GM21360 (cell line): ENCODE data around the gene SLC6A20.
"Not testable (repeated sequence)": the region's sequence is repeated elsewhere in the genome, so short reads cannot be mapped to it uniquely, and the experiment has no call there.

Experiments used
- ATAC-seq: cut with Tn5 transposase; IDR thresholded peaks from one replicate; pipeline ENCODE4 v1.9.1; 2021; ENCODE audit warnings: mild to moderate bottlenecking, moderate library complexity; ENCODE audit not compliant: unreplicated experiment

Gene SLC6A20

DNA sequence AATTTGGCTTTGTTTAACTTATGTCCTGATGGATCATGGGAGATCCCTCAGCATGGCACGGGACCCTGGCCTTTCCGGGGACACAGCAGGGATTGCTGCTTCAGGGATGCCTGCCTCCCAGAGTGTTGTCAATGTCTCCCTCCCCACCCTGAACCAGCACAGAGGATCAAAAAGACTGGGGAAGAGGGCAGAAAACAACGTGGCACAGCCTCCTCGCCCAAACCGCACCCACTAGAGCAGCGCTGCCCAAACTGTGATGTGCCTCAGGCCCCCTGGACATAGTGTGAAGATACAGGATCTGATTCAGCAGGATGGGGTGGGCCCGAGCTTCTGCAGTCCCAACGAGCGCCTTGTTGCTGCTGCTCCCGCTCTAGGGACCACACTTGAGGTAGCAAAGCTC, 34.5 kb downstream of the SLC6A20 start:
- ATAC-seq: no peak

GRCh38 chr3:45760878-45761711, 35.2 kb downstream of the SLC6A20 start:
- no peak for ATAC-seq

DNA sequence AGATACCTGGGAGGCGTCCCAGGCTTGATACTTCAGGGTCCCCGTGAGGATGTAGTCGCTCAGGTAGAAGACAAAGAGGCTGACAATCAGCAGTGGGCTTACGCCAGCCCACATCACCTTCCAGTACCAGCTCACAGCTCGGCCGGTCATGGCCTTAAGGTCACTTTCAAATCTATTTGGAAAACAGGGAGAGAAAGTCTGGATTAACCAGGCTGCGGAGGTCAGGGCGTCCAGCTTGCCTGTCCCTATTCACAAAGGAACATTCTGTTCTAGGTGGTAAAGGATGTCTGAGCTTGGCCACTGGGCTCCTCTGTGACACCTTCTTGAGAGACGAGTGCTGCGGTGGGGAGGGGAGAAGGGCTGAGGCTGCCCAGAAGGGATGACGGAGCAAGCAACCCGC, 36.5 kb downstream of the SLC6A20 start:
- no peak for ATAC-seq

DNA sequence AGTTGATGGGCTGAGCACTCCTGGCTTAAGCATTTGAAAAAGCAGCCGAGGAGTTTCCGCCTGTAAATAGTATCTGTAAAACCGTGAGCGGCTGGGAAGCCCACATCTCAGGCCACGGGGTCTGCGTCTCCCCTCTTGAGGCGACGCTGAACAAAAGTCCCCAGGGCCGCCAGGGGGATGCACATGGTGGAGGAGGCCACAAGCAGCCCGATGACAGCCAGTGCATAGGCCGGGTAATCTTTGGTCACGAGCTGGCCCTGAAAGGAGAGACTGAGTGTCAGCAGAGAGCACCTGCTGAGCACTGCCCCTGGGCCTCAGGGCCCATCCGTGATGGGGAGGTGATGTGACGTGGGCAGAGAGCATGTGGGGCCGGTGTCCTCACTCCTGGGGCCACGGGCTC, 37.5 kb downstream of the SLC6A20 start:
- ATAC-seq: no peak

DNA sequence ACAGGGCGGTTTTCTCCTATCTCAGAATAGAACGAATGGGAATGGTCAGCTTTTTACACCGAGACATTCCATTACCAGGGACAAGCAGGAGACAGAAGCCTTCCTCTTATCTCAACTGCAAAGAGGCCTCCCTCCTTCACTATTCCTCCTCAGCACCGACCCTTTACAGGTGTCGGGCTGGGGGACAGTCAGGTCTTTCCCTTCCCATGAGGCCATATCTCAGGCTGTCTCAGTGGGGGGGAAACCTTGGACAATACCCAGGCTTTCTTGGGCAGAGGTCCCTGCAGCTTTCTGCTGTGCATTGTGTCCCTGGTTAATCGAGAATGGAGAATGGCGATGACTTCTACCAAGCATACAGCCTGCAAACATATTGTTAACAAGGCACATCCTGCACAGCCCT, 39.2 kb downstream of the SLC6A20 start:
- ATAC-seq: not testable (repeated sequence)

- ATAC-seq: no peak
These were observed 40.3 kb downstream of the SLC6A20 start for GRCh38 chr3:45756055-45756454.

GRCh38 chr3:45754461-45754860, 41.9 kb downstream of the SLC6A20 start:
- ATAC-seq: no peak

DNA sequence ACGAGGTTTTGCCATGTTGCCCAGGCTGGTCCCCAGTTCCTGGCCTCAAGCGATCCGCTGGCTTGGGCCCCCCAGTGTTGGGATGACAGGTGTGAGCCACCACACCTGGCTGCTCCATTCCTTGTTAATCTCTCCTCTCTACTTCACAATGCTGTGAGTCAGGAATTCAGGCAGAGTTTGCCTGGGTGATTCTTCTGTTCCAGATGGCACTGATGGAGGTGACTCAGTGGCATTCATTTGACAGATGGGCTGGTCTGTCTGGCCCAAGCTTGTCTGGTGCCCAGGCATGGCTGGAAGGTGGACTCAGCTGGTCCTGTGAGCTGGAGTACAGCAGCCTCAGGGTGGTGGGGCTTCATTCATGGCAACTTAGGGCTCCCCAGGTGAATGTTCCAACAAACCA, 43.2 kb downstream of the SLC6A20 start:
- ATAC-seq: no peak

DNA sequence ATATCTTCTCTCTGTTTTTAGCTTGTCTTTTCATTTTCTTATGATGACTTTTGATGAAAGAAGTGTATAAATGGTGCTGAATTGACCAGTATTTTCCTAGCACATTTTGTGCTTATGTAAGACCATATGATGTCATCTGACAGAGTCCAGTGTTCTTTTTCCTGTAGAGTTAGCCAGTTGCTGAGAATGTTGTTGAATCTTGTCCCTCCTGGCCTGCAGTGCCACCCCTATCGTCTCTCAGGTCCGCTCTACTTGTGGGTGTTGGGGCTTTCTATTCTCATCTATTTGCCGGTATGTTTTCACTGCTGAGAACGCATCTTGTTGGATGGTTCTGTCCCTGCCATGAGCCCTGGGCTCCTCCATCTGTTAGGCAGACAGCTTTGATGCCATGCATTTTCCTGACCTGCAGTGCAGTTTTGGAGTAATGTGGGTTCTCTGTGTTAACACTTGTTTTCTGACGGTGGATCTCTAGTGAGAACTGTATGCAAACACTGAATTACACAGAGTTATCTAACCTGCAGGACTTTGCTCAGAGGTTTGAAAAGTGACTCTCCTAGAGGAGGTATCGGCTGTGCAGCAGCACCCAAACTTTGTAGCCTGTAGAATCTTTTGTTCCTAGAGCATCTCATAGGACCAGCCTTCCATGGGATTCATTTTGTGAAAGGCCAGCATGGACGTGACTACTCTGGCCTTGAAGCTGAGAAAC, 44.6 kb downstream of the SLC6A20 start:
- ATAC-seq: no peak

GRCh38 chr3:45749880-45750279, 46.5 kb downstream of the SLC6A20 start:
- ATAC-seq: no peak

GRCh38 chr3:45749036-45749600, 47.2 kb downstream of the SLC6A20 start:
- not testable (repeated sequence) for ATAC-seq

DNA sequence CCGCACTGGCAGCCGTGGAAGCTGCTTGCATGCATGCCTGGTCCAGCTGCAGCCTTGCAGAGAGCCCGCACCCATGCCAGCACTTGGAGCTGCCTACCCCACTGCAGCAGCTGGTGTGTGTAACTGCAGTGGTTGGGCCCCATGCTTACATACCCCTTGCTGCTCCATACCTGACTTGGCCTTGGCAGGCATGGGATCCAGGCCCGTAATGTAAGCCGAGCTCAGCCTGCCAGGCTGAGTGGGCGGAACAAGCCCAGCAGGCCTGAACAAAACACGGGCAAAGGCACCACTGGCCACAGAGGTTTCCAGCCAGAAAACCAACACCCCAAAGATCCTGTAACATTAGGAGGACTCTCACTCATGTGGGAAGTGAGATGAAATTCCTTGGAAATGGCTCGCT, 48.3 kb downstream of the SLC6A20 start:
- ATAC-seq: no peak

DNA sequence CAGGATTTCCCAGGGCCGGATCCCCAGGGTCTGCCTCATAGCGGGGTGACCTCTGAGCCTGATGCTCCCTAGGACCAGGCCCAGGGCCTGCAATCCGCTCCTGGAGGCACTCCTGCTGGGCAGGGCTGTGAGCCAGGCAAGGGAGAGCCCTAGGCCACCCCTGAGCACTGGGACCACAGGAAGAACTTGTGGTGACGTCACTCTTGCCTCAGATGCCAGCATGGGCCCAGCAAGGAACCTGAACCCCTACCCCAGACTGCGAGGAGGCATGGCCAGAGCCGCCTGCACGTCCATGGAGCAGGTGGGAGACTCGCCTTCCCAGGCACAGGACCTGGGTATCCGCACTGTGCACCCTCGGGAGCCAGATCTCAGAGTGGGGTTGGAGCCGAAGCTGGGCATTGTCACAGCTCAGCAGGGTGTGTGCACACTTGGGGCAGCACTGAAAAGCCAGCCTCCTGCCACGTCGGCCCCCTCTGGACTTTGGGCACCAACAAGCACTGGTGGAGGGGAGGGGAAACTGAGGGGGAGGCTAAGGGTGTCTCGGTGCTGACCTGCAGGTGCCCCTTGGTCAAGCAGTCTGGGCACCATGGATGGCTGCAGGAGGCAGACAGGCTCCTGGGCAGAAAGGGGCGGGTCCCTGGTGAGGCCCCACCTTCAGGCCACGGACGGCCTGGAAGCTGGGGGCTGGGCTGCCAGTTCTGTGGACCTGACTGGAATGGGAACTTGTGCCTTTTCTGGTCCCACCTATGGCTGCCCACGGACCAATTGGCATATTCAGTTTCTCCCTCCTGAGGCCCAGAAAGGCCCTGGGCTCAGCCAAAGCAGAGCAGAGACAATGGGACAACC, 49.3 kb downstream of the SLC6A20 start:
- no peak for ATAC-seq

DNA sequence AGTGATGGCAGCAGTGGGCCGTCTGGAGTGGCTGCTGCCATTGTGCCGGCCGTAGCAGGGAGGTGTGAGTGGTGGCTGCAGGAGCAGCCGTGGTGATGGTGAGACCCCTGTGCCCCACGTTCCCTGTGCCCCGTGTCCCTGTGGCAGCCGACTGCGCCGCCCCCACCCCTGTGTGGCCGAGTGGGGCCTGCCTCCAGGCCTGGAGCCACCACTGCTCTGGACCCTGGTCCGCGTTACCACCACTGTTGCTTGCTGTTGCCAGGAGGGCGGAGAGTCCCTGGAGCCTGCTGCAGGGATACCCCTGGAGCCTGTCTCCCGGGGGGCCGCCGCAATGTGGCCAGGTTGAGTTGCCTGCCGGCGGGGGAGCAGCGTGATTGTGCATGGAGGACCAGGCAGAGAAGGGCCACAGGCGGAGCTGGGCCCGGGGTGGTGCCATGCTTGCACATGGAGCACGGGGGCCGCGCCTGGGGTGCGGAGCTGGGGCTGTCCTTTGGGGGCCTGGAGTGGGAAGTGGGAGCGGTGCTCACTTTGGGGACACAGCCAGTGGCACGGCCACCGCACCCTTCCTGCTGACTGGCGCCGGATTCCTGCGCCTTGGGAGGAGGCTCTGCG, 50.1 kb downstream of the SLC6A20 start:
- no peak for ATAC-seq

DNA sequence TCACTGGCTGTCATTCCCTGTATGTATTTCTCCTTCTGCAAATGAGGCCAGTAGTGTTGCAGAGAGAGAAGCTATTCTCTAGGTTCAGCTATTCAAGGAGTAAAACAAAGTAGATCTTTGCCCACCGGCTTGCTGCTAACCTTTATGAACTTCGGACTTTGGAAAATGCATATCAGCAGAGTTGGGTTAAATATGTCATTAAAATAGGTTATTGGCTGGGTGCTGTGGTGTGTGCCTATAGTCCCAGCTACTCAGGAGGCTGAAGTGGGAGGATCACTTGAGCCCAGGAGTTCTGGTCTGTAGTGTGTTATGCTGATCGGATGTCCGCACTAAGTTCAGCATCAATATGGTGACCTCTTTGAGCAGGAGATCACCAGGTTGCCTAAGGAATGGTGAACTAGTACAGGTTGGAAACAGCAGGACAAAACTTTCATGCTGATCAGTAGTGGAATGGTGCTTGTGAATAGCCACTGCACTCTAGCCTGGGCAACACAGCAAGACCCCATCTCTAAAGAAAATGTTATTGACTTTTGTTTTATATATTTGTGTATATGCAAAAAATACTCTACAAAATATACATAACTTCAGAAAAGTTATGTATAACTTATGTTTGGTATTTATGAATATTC, 53.8 kb downstream of the SLC6A20 start:
- ATAC-seq: no peak

- no peak for ATAC-seq
These were observed 54.4 kb downstream of the SLC6A20 start for GRCh38 chr3:45741742-45742460.

- no peak for ATAC-seq
These were observed 55.1 kb downstream of the SLC6A20 start for GRCh38 chr3:45741247-45741646.

DNA sequence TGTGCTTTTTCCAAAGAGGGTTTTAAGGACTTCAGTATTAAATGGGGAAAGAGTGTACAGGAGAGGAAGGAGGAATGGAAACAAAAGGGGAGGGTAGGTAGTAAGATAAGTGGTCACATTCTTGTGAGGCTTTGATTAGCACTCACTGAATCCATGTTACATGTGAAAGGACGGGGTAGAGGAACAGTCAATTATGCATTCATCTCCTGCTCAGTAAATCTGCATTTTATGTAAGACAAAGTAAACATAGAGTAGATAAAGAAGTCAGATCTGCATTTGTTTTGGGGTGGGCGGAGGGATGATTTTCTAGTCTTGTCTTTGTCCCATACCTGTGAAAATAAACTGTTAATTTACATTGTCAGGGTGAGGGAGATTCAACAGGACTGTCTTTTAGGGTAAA, 56.3 kb downstream of the SLC6A20 start:
- ATAC-seq: no peak

DNA sequence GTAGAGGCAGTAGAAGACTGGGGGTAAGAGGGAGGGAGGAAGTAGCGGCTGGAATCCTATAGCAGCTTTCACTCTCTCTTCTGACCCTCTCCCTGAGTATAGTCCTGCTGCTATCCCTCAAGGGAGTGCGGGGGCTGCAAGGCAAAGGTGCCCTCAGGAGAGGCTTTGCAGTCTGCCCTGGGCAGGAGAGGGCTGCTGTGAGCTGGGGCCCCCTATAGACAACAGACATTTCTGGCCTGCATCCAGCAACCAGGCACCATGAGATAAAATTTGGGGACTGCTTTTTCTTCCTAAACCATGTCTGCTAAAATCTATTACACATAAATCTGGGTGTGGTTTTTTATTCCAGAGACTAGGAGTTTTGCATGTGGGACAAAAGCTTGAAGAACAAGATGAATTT, 59.1 kb downstream of the SLC6A20 start:
- no peak for ATAC-seq

- no peak for ATAC-seq
These were observed 59.6 kb downstream of the SLC6A20 start for GRCh38 chr3:45736707-45737106.
